DMS53 (cell line): ENCODE results near the gene CBX4.
"Not testable (repeated sequence)": the region's sequence is repeated elsewhere in the genome, so short reads cannot be mapped to it uniquely, and the experiment has no call there.

ENCODE experiments used
- DNase-seq: peaks from one replicate; lab custom pipeline; 2025; lab: John Stamatoyannopoulos, UW

CBX4 gene

DNA sequence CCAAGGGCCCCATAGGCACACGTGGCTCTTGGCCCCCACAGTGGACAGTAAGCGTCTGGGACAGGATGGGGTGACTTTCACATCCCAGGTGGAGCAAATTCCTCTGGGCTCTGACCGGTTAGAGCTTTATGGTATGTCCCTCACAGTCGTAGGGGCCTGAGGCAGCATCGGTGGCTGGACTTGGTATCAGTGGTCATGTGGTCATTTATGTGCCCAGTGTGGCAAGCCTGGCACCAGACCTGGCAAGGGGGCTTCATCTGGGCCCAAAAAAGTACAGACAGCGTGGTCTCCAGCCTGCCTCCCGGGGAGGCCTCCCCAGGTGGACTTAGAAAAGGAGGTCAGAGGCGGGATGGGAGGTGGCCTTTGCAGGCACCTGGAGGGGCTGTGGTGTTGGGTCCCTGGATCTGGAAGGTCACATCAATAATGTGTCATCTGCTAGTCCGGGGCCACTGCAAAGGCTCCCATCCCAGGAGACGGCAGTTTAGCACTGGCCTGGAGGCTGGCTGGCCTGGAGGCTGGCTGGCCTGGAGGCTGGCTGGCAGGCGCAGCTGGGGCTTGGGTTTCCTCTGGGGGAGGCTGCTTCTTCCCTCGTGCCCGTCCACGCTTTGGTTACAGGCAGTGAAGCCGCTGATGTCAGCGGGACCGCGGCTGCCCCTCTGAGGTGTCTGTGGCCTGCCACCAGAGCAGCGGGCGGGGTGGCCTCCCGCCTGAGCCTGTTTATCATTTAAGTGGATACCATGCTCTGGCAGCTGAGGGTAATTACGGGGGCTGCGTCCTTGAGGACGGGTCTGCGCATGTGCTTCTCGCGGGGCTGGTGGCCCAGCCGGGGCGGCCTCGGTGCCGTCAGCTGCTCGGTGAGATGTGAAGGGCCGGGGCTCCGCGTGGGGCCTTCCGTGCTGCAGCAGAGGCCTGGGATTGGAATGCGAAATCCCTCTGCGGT lies 20.7 kb upstream of the CBX4 start:
- no peak for DNase-seq

DNA sequence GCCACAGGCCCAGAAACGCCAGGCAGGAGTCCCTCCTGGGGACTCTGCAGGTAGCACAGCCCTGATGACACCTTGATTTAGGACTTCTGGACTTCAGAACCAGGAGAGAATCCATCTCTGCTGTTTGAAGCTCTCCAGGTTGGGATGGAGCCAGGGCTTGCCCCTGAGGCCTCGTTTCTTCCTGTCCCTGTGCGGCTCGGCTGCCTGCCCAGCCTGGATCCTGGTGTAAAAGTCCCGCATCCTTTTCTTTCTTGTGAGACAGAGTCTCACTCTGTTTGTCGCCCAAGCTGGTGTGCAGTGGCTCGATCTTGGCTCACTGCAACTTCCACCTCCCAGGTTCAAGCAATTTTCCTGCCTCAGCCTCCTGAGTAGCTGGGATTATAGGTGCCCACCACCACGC lies 17.9 kb upstream of the CBX4 start:
- no peak for DNase-seq

DNA sequence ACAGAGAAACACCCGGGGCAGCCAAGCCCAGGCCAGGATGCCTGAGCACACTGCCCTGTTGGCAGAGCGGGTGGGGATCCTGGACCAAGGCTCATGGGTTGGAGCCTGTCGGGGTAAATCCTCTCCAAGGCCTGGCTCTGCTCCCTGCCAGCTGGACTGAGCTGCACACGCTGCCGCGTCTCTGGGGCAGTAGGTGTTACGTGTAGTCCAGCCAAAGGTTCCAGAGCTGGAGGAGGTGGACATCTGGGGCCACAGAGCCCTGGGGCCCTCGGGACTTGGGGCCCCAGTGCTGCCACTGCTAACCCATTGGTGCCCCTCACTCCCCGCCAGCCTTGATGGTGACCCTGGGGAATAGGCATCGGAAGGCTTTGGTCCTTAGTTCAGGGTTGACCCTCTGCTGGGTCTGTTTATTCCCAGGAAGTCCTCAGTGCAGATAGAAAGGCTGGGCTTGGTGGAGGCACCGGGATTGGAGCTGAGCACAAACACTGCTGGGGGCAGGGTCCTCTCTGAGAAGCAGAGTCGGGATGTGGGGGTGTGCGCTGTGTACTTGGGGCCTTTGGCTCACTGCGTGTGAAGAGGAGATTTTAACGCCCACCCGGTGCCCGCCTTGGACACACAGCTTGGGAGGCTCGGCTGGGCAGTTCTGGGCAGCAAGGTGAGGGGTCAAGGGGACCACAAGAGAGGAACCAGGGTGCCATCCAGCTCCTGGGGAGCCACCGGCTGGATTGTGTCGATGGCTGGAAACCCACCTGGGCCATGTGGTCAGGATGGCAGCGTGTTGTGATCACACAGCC lies 16.3 kb upstream of the CBX4 start:
- no peak for DNase-seq

DNA sequence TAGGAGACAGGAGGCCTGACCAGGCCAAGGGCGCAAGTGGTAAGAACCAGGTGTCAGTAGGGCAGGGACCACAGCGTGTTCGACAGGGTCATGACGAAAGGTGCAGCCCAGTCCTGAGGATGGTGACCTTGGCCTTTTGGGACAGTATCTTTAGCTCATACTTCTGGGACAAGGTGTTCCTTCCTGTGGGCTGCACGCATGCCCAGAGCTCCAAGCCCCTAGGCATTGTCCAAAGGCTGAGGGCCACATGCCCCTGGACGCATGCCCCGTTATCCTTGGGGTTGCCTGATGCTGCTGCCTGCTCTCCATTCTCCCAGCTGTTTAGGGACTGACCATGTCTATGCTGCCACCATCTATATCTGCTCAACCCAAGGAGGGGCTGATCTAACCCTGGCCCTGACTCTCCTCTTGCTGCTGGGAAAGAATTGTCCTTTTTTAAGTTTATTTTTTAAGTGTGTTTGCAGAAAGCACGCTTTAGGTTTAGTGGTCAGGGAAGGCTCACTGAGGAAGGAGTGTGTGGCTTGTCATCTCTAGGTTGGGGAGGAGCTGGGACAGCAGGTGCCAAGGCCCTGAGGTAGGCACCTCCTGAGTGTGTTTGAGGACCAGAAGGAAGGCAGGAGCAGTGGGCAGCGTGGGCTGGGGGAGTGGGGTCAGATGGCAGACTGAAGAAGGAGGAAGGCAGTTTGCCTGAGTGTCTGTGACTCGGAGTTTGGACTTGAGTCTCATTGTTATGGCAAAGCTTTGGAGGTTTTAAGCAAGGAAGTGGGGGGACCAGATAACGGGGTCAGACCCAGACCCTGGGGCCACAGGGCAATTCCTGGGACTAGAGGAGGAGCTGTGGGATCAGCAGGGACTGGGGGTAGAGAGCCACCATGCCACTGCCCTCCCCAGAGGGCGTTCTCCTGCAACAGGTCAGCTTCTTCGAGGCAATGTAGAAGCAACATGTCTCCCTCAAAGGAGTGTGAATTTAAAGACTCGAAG lies 15.1 kb upstream of the CBX4 start:
- DNase-seq, result no peak

DNA sequence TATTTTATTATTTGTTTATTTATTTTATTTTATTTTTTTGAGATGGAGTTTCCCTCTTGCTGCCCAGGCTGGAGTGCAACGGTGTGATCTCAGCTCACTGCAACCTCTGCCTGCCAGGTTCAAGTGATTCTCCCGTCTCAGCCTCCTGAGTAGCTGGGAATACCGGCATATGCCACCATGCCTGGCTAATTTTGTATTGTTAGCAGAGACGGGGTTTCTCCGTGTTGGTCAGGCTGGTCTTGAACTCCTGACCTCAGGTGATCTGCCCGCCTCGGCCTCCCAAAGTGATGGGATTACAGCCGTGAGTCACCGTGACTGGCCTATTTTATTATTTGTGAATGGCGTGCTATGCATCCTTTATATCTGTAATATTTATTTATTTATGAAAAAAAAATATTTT lies 13.9 kb upstream of the CBX4 start:
- DNase-seq, result not testable (repeated sequence)

DNA sequence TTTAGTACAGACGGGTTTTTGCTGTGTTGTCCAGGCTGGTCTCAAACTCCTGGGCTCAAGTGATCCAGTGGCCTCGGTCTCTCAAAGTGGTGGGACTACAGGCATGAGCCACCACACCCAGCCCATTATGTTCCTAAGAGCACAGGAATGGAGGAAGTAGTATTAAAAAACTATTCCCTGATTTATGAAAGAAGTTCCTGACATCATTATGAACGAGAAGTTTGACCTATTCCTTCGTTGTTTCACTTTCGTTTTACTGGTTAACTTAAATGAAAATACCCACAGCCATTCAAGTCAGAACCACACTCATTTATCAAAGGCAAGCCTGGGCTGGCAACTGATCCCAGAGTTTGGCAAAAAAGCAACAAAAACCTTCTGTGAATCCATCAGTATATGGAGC lies 13.5 kb upstream of the CBX4 start:
- DNase-seq, result peak; percentile 47

DNA sequence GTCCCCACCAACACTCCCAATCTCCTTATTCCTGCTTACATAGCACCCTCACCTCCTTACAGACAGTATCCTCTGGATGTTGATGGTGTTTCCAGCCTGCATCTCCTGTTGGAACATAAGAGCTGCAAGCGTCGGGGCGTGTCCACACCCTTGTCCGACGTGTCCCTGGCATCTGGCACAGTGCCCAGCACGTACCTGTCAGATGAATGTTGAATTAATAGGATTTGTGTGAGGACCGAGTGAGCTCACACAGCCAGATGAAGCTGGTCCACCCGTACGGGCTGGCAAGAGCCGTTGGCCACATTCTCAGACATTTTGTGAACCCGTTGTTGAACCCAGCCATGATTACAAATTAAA lies 12.2 kb upstream of the CBX4 start:
- DNase-seq, result peak; percentile 90

DNA sequence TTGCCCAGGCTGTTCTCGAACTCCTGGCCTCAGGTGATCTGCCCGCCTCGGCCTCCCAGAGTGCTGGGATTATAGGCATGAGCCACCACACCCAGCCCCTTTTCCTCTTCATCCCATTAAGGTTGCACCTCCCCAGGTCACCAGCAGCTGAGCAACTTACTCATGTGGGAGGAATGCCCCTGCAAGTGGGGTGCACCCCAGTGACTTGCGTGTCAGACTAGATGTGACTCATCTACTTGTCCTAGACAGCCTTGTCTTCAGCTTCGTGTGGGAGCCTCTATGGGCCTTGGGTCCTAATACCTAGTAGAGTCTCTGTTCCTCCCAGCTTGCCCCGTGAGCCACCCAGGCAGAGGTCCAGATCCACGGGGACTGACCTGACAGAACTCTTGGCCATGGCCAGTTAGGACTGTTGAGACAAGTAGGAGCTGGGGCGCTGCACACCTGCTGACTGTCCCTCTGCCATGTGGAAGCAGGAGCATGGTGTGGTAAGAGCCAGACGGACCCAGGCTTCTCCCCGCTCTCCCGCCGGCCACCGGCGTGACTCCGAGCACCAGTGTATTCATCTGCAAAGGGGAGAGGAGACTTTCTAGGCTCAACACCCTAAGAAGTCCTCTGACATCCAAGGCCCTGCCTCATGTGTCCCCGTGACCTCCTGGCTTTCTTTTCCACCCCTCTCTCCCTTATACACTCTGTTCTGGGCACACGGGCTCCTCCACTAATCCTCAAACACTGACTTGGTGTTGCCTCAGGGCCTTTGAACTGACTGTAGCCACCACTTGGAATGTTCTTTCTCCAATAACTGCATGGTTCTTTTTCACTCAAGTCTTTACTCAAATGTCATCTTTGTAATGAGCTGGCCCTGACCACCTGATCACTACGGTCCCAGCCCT lies 11.6 kb upstream of the CBX4 start:
- DNase-seq, result peak; percentile 25

DNA sequence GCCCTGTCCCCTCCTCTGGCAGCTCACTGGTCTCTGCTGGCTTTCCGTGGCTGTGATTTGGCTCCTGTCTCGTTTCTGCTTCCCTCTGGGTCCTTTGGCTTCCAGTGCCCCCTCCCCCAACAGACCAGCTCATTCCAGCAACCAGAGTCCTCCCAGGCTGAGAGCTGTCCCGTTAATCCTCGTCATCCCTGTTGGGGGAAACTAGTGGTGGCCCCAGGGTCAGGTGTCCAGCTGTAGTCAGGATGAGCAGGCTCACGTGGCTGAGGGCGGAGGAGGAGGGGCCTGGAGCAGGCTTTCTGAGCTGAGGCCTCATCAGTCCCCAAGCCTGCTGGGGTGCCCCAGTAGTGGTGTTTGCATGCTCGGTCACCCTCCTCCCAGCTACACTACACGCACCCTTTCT lies 10.7 kb upstream of the CBX4 start:
- DNase-seq, result no peak

DNA sequence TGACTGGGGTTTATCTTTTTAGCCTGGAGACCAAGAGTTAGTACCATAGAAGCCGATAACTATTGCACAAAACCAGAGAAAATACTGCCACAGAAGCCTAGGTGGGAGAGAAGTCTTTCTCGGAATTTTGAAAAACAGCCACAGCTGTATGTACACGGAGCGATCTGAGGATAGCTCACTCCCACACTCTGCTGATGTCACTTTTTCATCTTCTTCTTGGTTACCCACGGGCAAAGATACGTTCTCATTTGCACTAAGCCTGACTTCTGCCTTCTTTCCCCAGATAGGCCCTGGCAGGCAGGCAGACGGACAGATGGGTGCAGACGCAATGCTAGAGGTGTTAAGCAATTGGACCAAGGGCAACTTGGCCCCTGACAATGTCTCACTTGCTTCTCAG lies 9.1 kb upstream of the CBX4 start:
- DNase-seq, result no peak

DNA sequence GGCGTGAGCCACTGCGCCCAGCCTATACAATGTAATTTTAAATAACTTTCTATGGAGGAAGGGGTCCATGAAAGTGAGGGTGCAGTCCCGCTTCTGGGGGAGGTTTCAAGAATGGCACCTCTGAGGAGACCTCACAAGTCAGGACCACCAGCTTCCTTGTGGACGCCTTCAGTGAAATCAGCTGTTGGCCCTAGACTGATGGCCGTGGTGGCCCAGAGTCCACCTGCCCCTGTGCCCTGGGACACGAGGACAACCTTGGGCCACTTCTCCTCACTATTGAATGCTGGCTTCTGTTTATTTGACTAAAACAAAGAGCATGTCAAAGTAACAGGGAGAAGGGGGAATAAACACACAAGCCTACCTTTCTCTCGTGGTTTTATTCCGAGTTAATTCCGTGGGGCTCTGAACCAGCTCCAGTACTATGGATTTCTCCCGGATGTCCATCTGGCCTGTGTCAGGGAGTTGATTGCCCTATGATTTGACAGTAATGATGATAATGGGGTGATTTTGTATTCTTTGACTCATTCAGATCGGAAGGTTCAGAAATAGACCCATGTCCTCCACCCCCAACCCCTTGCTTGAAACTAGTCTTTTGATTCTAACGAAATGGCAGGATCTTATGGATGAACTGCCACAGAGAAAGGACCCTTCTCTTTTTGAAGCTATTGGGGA lies 8.6 kb upstream of the CBX4 start:
- no peak for DNase-seq

DNA sequence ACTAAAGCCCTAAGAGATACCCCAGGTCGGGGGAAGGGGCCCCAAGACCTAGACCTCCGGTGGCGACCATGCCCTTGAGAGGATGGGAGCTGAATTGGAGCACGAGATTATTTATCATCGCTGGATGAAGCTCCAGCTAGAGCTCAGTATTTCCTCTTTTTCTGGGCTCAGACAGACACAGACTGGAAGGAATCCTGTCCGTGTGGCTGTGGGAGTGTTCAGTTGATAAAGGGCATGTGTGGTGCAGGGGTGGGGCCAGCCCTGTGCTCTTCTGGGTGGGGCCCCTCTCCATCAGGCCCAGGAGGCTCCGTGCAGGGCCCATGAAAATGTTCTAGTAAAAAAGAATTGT lies 6.3 kb upstream of the CBX4 start:
- DNase-seq, result peak; percentile 53

DNA sequence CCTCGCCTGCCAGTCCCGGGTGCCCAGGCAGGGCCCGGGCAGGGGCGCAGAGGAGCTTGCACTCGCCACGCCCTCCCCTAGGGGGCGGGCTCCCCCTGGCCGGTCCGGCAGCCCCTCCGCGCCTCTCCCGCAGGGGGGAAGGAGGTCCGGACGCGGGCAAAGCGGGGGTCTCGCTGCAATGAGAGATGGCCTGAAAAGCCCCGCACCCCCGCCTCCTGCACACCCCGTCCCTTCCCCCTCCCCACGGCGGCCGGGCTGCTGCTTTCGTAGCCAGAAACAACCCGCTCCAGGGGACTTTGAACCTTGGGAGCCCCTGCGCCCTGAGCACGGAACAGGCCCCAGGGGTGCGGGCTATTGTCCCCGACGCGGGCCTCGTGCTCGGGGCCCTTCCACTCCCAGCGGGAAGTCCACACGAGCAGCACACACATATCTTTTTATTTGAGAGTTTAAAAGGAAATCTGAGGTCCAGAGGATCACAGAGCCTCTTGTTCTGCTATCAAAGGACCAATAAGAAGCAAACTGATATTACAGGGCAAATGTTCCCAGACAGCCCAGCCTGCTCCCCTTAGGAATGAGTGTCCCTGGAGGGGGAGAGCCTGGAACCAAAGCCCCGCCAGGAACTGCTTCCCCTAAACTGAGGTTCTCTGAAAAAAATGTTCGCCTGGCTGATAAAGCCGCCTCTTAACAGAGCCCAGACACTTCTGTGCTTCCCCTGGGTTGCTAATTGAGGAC lies 5.8 kb upstream of the CBX4 start:
- peak; percentile 74 for DNase-seq

DNA sequence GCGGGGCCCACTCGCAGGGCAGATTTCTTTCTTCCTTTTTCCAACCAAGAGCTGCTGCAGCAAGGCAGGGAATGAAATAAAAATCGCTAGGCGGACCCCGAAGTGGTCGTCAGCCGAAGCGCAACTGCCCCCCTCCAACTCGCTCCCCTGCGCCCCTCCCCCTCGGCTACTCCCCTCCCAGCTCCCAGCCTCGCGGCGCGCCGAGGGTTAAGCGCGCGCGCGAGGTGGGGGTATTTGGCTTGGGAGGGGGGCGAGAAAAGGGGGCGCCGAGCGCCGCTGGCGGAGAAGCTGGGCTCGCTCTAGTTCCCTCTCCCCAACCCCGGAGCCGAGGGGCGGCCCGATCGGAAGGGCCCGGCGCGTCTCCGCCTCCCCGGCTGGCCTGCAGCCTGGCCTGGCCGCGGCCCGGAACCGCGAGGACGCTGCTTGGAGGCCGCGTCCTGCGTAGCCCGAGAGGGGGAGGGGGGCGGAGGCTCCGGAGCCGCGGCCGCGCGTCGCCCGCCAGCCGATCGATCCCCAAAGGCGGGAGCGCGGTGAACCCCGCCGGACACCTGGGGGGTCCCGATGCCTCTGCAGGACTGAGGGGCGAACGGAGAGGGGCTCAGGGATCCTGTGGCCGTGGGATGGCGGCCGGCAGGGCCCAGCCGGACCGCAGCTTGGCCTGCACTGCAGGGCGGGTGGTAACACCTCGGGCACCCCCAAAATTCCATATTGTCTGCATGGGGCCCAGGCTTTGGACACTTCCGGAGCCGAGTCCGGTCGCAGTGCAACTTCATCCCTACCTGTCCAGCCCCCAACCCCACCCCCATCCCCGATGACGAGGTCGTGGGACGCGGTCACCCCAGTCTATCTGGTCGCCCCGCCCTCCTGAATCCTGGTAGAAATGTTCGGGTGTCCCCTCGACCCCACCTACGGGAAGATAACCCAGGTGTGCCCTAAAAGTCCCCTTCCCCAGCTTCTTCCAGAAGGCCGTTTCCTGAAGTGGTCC lies 4.9 kb upstream of the CBX4 start:
- peak; percentile 88 for DNase-seq

DNA sequence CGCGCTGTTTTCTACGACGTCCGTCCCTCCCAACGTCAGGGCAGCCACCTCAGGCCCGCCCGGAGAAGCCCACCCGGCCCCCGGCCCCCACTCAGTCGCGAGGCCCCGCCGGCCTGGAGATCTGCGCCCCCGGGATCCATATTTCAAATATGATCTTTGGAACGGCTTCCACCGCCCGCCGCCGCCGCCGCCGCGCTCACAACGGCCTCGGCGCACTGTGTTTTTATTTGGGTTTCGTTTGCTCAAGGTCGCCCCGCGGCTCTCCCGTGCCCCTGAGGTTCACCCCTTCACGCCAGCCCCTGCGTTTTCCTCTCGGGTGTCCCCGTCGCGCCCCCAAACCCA lies 4.2 kb upstream of the CBX4 start:
- peak; percentile 51 for DNase-seq

DNA sequence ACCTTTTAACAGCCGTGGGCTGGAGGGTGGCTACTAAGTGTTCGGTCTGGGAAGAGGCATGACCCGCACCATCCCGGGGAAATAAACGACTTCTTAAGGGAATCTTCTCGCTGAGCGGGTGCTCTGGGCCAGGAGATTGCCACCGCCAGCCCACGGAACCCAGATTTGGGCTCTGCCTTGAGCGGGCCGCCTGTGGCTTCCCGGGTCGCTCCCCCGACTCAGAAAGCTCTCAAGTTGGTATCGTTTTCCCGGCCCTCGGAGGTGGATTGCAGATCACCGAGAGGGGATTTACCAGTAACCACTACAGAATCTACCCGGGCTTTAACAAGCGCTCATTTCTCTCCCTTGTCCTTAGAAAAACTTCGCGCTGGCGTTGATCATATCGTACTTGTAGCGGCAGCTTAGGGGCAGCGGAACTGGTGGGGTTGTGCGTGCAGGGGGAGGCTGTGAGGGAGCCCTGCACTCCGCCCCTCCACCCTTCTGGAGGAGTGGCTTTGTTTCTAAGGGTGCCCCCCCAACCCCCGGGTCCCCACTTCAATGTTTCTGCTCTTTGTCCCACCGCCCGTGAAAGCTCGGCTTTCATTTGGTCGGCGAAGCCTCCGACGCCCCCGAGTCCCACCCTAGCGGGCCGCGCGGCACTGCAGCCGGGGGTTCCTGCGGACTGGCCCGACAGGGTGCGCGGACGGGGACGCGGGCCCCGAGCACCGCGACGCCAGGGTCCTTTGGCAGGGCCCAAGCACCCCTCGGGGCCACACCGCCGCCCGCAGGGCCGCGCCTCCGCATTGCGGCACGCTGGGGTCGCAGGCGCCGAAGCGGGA lies 3.6 kb upstream of the CBX4 start:
- DNase-seq, result peak; percentile 66

DNA sequence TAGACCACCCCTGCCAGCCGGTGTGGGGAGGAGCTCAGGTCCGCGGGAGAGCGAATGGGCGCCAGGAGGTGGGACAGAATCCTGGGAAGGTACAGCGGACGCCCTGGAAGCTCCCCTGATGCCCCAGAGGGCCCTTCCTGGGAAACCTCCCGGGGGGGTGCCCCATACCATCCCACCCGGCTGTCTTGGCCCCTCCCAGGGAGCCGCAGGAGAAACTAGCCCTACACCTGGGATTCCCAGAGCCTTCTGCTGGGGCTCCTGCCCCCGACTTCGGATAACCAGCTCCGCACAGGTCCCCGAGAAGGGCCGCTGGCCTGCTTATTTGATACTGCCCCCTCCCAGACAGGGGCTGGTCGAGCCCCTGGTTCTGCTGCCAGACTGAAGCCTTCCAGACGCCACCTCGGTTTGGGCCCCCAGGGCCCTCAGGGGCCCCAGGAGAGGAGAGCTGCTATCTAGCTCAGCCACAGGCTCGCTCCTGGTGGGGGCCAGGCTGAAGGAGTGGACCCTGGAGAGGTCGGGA lies 3.0 kb upstream of the CBX4 start:
- DNase-seq, result no peak
